HL-60/S4 treated with retinoic acid at 250 ng/mL for 4 days and 3 days (cell line): ENCODE data around the gene CLECL1.
"Not testable (repeated sequence)": the region's sequence is repeated elsewhere in the genome, so short reads cannot be mapped to it uniquely, and the experiment has no call there.

Experiments
- in situ Hi-C: fragments of 300-500 bp; cut with MboI; formaldehyde crosslinking; loops from 2 replicates; pipeline ENCODE4 v1.7.0; 2022; ENCODE audit warnings: low sequenced_read_pairs

CLECL1 gene

GRCh38 chr12:9752145-9752933 is 19.4 kb upstream of the CLECL1 start:
- in situ Hi-C loops: no loop called here

GRCh38 chr12:9751204-9752144 is 18.6 kb upstream of the CLECL1 start:
- in situ Hi-C loops: no loop called here

- in situ Hi-C loops: no loop called here
Measured at GRCh38 chr12:9750276-9751203, 17.6 kb upstream of the CLECL1 start.

GRCh38 chr12:9749640-9750039 is 16.7 kb upstream of the CLECL1 start:
- in situ Hi-C loops: loop anchor here (10.0 kb wide), 1 partner anchor 385 kb away; the partner anchor contains the start of gene CLEC7A

- in situ Hi-C loops: loop anchor here (10.0 kb wide), 1 partner anchor 390 kb away; the partner anchor contains the start of gene CLEC7A
Measured at GRCh38 chr12:9745199-9745598, 12.3 kb upstream of the CLECL1 start.

GRCh38 chr12:9742661-9743060 is 9.8 kb upstream of the CLECL1 start:
- in situ Hi-C loops: loop anchor here (10.0 kb wide), 1 partner anchor 392 kb away; the partner anchor contains the start of gene CLEC7A

GRCh38 chr12:9741726-9742125 is 8.8 kb upstream of the CLECL1 start:
- in situ Hi-C loops: loop anchor here (10.0 kb wide), 1 partner anchor 393 kb away; the partner anchor contains the start of gene CLEC7A

GRCh38 chr12:9740106-9740750 is 7.3 kb upstream of the CLECL1 start:
- in situ Hi-C loops: loop anchor here (10.0 kb wide), 1 partner anchor 395 kb away; the partner anchor contains the start of gene CLEC7A

GRCh38 chr12:9739404-9740105 is 6.7 kb upstream of the CLECL1 start:
- in situ Hi-C loops: loop anchor here (10.0 kb wide), 1 partner anchor 395 kb away; the partner anchor contains the start of gene CLEC7A

- in situ Hi-C loops: not testable (repeated sequence)
Measured at GRCh38 chr12:9738905-9739304, 6.0 kb upstream of the CLECL1 start.

GRCh38 chr12:9736936-9737705 is 4.2 kb upstream of the CLECL1 start:
- in situ Hi-C loops: no loop called here

GRCh38 chr12:9735601-9736000 is 2.7 kb upstream of the CLECL1 start:
- in situ Hi-C loops: no loop called here

GRCh38 chr12:9731797-9732196 is 1.1 kb downstream of the CLECL1 start:
- in situ Hi-C loops: no loop called here

GRCh38 chr12:9731393-9731792 is 1.5 kb downstream of the CLECL1 start:
- in situ Hi-C loops: no loop called here

- in situ Hi-C loops: no loop called here
Measured at GRCh38 chr12:9730591-9730990, 2.3 kb downstream of the CLECL1 start.

GRCh38 chr12:9730011-9730410 is 2.9 kb downstream of the CLECL1 start:
- in situ Hi-C loops: no loop called here

GRCh38 chr12:9729082-9729481 is 3.8 kb downstream of the CLECL1 start:
- in situ Hi-C loops: no loop called here

- in situ Hi-C loops: no loop called here
Measured at GRCh38 chr12:9727813-9728212, 5.1 kb downstream of the CLECL1 start.
